Left hindlimb (tissue), 1 donor: ENCODE data around the gene TMEM171.

Experiments used
- DNase-seq: peaks from one replicate; pipeline ENCODE4 v3.0.0-alpha.2; 2018

Gene TMEM171

GRCh38 chr5:73121119-73121463 is 716 bp downstream of the TMEM171 start:
- no peak for DNase-seq

DNA sequence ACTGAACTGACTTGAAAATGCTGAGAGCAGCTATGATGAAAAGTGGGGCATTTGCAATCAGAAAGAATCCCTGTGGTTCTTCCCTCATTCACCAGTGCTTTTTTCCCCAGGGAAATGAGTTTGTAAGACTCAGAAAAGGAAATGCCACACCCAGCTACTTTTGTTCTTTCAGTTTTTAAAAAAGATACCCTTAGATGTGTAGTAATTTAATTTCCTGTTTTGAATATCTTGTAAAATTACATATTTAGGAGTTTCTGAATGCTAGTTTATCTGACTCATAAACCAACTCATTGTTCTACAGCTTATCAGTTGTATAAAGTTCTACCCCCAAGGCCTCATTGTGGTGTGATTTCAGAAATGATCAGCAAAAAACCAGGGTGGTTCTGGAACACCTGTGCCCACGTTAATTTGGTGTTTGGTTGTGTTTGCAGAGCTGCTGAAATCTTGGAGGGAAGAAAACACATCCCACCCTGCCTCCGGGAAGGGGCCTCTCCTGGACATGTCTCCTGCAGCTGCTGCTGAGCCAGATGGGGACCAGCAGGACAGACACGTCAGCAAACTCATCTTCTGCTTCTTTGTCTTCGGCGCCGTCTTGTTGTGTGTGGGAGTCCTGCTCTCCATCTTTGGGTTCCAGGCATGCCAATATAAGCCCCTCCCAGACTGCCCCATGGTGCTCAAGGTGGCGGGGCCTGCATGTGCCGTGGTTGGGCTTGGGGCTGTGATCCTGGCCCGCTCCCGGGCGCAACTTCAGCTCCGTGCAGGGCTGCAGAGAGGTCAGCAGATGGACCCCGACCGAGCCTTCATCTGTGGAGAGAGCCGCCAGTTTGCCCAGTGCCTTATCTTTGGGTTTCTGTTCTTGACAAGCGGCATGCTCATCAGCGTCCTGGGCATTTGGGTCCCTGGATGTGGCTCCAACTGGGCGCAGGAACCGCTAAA is 2.8 kb downstream of the TMEM171 start:
- no peak for DNase-seq

- DNase-seq: no peak
Measured at GRCh38 chr5:73125289-73125688, 4.9 kb downstream of the TMEM171 start.

GRCh38 chr5:73126381-73126780 is 6.0 kb downstream of the TMEM171 start:
- no peak for DNase-seq

DNA sequence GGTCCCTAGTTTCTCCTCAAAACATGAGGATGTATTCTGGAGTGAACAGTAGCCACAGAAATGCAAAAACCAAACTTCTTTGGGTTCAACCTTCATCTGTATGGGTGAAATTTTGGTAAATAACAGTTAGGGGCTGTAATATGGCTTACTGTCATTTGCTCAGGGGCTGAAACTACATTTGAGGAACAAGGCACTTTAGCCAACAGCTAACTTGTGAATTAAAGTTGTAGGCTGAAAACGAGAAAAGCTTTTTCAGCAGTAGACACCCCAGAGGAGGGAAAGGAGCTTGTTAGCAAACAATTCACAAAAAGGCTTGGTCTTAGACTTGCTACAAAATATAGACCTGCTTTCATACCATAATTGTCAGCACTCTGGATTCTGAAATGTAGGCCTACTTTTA is 6.6 kb downstream of the TMEM171 start:
- no peak for DNase-seq

GRCh38 chr5:73129143-73129542 is 8.8 kb downstream of the TMEM171 start:
- DNase-seq: no peak

- no peak for DNase-seq
Measured at GRCh38 chr5:73130811-73131210, 10.4 kb downstream of the TMEM171 start.

DNA sequence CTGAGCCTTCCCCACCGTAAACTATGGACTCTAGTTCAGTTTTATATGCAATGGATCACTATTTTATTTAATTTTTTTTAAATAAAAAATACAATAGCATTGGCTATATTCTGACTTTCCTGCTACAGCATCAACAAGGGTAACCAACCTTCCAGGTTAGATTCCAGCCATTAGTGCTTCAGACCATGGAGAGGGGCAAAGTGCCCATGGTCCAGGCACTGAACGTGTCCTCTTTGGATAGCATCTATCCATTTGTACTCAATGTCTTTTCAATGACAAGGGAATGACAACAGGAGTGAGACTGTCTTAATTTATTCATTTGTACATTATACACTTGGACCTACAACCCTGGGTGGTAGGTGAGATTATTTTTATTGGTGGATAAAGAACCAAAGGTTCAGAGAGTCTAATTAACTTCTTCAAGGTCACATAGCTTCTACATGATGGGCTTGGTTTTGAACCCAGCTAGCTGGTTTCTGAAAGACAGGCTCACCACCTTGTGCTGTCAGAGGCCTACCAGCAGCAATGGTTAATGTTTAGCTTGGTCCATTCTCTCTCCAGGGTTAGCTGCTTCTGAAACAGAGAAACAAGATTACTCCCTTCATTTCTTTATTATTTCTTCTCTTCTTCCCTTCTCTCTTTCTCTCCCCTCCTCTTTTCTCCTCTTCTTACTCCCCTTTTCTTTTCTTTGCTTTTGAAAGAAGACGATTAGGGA is 11.5 kb downstream of the TMEM171 start:
- DNase-seq: no peak

GRCh38 chr5:73132759-73133158 is 12.4 kb downstream of the TMEM171 start:
- no peak for DNase-seq

DNA sequence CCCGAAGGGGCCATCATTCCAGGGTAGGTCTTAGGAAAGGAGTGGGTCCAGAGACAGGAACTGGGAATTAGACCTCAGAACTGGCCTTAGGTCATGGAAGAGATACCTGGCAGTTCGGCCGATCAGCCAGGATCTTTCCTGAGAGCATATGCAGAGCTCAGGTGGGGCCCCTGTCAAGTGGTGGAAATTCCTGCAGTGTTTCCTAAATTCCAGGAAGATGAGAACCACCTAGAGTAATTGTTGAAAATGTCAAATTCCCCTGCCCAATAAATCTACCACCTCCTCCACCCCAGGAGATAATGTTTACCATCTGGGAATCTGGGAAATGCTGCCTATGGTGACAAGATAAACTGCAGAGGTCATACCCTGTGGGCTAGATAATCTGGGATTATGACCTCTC is 14.6 kb downstream of the TMEM171 start:
- DNase-seq: no peak

DNA sequence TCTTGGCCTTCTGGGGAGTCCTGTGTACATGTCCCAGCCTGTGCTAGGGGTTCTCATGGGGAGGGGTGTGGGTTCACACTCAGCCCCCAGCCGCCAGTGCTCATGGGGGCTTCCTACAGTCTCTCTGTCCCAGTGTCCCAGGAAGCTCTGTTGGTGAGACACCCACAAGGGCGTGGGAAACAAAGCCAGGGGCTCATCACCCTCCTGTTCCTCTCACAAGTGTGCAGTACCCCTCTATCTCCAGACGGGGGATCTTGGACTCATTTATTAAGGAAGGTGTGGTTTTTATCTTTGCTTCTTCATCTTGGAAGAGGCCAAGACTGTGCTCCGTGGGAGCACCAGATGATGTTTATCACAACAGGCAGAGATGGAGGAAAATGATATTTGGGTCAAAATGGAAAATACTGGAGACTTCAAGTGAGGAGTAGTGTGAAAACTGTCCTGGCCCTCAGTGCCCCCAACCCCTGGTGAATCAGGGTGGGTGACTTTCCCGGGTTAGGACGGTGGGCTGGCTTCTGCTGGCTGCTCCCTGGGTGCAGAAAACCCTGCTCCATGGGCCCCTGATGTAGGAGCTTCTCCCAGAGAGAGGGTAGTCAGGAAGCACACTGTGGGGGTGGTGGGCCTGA is 15.2 kb downstream of the TMEM171 start:
- DNase-seq: no peak

DNA sequence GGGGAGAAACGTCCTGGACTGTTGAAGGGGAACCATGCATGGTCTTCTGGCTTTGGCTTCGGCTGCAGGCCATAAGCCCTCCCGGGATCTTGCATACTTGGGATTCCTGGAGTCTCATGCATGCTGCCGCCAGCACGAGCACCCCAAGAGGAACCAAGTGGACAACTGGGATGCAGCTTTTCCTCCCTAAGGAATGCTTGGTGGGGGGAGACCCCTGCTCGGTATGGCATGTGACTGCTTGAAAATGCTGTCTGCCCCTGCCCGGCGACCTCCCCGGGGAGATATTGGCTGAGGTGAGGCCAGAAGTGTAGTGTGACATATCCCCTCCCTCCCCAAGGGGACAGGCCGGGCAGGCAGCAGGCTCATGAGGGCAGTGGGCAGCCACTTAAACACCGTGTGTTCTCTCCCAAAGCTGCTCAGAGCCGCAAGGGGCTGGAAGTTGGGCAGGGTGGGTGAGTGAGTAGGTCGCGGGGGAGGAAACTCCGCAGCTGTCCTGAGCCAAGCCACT is 15.7 kb downstream of the TMEM171 start:
- no peak for DNase-seq

DNA sequence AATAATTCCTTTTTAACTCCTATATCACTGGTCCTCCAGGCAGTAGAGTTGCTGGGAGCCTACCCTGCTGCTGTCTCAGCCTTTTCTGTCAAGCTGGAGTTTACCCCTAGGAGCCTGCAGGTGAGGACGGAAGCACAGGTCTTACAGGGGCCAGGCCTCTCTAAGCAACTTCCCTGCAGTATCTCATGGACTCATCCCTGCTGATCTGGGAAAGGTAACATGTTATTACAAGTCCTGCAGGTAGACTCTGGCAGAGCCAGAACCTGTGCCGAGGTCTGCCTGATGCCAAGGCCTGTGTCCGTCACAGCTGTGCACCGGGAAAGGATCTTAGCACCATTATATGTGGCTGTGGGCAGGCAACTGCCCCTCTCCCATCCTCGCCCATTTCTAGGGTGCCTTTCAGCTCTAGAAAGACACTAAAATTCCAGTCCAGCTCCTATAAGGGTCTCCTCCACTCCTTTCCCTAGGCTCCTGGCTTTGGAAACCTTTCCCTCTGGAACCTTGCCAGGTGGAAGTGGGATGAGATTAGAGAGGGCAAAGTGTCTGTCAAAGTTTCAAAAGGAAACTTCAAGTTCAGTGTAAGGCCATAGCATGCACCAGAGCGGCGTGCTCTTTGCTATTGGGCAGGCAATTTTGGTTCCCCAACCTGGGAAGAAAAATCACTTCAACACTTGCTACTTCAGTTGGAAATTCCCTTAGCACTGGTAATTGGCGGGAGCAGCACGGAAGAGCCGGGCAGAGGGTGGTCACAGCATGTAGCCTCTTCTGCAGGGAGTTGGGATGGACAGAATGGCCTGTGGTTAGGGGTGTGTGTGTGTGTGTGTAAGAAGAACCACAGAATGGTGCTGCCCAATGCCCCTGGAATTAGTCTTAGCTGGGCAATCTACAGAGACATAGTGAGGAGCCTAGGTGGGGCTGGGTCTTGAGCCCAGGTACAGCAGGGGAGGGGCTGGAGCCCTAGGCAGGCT is 17.5 kb downstream of the TMEM171 start:
- no peak for DNase-seq

DNA sequence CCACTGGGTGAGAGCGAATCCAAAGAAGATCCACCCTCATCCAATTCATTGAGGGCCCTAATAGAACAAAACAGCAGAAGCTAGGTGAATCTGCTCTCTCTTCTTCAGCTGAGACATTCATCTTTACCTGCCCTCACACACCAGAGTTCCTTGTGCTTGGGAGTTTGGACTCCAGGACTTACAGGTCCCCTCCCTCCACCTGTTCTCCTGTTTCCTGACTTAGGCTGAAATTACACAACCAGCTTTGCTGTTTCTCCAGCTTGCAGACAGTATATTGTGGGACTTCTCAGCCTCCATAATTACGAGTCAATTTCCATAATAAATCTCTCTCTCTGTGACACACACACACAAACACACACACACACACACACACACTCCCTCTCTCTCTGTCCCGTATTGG is 19.1 kb downstream of the TMEM171 start:
- no peak for DNase-seq

GRCh38 chr5:73140801-73141200 is 20.4 kb downstream of the TMEM171 start:
- no peak for DNase-seq

GRCh38 chr5:73142035-73142434 is 21.7 kb downstream of the TMEM171 start:
- no peak for DNase-seq

GRCh38 chr5:73143716-73144115 is 23.3 kb downstream of the TMEM171 start:
- no peak for DNase-seq

- DNase-seq: no peak
Measured at GRCh38 chr5:73149540-73149939, 29.2 kb downstream of the TMEM171 start.

GRCh38 chr5:73150876-73151275 is 30.5 kb downstream of the TMEM171 start:
- no peak for DNase-seq

- DNase-seq: no peak
Measured at GRCh38 chr5:73151766-73152410, 31.5 kb downstream of the TMEM171 start.
